ENCODE measurements around the gene DNAJC4. TPM values are rescaled to one million over a fixed set of nuclear protein-coding genes. Genes with fewer than 3 reads are reported as not detected.

Gene DNAJC4
- polyA plus RNA-seq, 2 of the 4 experiments (the other 2 are of a cell fraction): 9.8 to 16.2 TPM

DNA sequence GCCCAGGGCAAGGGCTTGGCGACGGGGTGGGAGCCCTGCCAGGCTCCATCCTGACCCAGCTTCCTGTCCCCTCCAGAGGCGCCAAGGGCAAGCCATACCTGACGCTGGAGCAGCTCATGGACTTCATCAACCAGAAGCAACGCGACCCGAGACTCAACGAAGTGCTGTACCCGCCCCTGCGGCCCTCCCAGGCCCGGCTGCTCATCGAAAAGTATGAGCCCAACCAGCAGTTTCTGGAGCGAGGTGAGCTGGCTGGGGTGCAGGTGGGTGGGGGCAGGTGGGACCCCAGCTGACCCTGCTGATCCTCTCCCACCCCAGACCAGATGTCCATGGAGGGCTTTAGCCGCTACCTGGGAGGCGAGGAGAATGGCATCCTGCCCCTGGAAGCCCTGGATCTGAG is 26.0 kb downstream of the DNAJC4 start:
- H3K27ac ChIP-seq: no peak overlapping the region
- H3K9me3 ChIP-seq: no peaks in the 10 kb centered on the region
- CTCF ChIA-PET: interaction anchor here (1.1 to 6.4 kb wide), 6 partner anchors 10 to 193 kb away, joined by 3 to 76 read pairs (median 6); partner anchors contain the start of genes CATSPERZ, ESRRA and PPP1R14B
- FAIRE-seq (no peak), ATAC-seq (no peak), DNase-seq (ENCODE audit: low read depth in 1 of 2, low spot score in 1 of 2) (no peak)
- TF ChIP-seq, protein P1, sequence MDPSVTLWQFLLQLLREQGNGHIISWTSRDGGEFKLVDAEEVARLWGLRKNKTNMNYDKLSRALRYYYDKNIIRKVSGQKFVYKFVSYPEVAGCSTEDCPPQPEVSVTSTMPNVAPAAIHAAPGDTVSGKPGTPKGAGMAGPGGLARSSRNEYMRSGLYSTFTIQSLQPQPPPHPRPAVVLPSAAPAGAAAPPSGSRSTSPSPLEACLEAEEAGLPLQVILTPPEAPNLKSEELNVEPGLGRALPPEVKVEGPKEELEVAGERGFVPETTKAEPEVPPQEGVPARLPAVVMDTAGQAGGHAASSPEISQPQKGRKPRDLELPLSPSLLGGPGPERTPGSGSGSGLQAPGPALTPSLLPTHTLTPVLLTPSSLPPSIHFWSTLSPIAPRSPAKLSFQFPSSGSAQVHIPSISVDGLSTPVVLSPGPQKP (IDR thresholded peaks at IDR 0.05; ENCODE audit: low read depth, low read length): no peak
- TF ChIP-seq FOXS1 (CRISPR knock-in tag; IDR thresholded peaks at IDR 0.05) (no peak), MAFK (IDR thresholded peaks at IDR 0.05; ENCODE audit: partially characterized antibody) (no peak), ZSCAN20 (CRISPR knock-in tag; IDR thresholded peaks at IDR 0.05) (no peak), ZC3H11A (IDR thresholded peaks at IDR 0.05) (no peak), GATA3 (IDR thresholded peaks at IDR 0.05; ENCODE audit: borderline replicate concordance) (no peak), JUN (IDR thresholded peaks at IDR 0.05) (no peak), HOXA7 (CRISPR knock-in tag; IDR thresholded peaks at IDR 0.05) (no peak), TP53 (CRISPR knock-in tag; IDR thresholded peaks at IDR 0.05) (no peak), JUNB (IDR thresholded peaks at IDR 0.05) (no peak), BHLHE40 (IDR thresholded peaks at IDR 0.05; ENCODE audit: low read depth, low read length) (no peak), EP300 (IDR thresholded peaks at IDR 0.05) (no peak), RCOR1 (IDR thresholded peaks at IDR 0.05; ENCODE audit: low read depth, low read length) (no peak)
- TF ChIP-seq, protein P2, sequence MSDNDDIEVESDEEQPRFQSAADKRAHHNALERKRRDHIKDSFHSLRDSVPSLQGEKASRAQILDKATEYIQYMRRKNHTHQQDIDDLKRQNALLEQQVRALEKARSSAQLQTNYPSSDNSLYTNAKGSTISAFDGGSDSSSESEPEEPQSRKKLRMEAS (IDR thresholded peaks at IDR 0.05): no peak
- TF ChIP-seq, protein P3, sequence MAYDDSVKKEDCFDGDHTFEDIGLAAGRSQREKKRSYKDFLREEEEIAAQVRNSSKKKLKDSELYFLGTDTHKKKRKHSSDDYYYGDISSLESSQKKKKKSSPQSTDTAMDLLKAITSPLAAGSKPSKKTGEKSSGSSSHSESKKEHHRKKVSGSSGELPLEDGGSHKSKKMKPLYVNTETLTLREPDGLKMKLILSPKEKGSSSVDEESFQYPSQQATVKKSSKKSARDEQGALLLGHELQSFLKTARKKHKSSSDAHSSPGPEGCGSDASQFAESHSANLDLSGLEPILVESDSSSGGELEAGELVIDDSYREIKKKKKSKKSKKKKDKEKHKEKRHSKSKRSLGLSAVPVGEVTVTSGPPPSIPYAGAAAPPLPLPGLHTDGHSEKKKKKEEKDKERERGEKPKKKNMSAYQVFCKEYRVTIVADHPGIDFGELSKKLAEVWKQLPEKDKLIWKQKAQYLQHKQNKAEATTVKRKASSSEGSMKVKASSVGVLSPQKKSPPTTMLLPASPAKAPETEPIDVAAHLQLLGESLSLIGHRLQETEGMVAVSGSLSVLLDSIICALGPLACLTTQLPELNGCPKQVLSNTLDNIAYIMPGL (CRISPR knock-in tag; IDR thresholded peaks at IDR 0.05; ENCODE audit: borderline replicate concordance): no peak
- TF ChIP-seq, protein P4, sequence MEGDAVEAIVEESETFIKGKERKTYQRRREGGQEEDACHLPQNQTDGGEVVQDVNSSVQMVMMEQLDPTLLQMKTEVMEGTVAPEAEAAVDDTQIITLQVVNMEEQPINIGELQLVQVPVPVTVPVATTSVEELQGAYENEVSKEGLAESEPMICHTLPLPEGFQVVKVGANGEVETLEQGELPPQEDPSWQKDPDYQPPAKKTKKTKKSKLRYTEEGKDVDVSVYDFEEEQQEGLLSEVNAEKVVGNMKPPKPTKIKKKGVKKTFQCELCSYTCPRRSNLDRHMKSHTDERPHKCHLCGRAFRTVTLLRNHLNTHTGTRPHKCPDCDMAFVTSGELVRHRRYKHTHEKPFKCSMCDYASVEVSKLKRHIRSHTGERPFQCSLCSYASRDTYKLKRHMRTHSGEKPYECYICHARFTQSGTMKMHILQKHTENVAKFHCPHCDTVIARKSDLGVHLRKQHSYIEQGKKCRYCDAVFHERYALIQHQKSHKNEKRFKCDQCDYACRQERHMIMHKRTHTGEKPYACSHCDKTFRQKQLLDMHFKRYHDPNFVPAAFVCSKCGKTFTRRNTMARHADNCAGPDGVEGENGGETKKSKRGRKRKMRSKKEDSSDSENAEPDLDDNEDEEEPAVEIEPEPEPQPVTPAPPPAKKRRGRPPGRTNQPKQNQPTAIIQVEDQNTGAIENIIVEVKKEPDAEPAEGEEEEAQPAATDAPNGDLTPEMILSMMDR (IDR thresholded peaks at IDR 0.05): no peak
- POLR2A ChIA-PET: no interaction called here
- no peak overlapping the region for H3K4me2 ChIP-seq
- 96% methylated on average over 10 of the region's 15 CpGs for WGBS (ENCODE audit: missing lambda C conversion rate)
- H3K4me3 ChIP-seq: no peak overlapping the region
- peaks cover 17% of the 10 kb centered on the region for H3K4me1 ChIP-seq

DNA sequence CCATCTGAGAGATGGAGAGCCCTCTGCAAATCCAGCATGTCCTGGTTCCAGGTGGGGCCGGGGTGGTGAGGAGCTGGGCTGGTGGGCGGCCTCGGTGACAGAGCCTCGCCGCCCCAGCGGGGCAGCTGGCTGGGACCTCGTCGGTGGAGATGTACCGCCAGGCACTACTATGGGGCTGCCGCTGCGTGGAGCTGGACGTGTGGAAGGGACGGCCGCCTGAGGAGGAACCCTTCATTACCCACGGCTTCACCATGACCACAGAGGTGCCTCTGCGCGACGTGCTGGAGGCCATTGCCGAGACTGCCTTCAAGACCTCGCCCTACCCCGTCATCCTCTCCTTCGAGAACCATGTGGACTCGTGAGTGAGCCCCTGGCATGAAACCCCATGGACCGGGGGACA is 28.0 kb downstream of the DNAJC4 start:
- ChIA-PET CTCF (interaction anchor here (0.6 to 16.0 kb wide), 4 partner anchors 11 to 629 kb away, joined by 3 to 220 read pairs (median 40); partner anchors contain the start of genes CATSPERZ, ESRRA, PLCB3 and PPP1R14B), POLR2A (no interaction called here)
- no peak overlapping the region for H3K4me3 ChIP-seq
- peaks cover 6% of the 10 kb centered on the region; the same call in 1 of the 3 replicates for H3K4me1 ChIP-seq
- no peak for FAIRE-seq
- no peak overlapping the region for H3K4me2 ChIP-seq
- H3K27ac ChIP-seq: no peak overlapping the region
- DNase-seq (ENCODE audit: low read depth in 1 of 2, low spot score in 1 of 2): no peak
- H3K9me3 ChIP-seq: no peaks in the 10 kb centered on the region
- 90% methylated on average over 23 of the region's 24 CpGs for WGBS (ENCODE audit: missing lambda C conversion rate)
- no peak for ATAC-seq
- TF ChIP-seq TP53 (CRISPR knock-in tag; IDR thresholded peaks at IDR 0.05) (no peak), HOXA7 (CRISPR knock-in tag; IDR thresholded peaks at IDR 0.05) (no peak), POLR2AphosphoS2 (conservative IDR thresholded peaks at IDR 0.05; ENCODE audit: low read length) (no peak), JUNB (IDR thresholded peaks at IDR 0.05) (no peak), FOSL2 (IDR thresholded peaks at IDR 0.05) (no peak), FOSL2 (CRISPR knock-in tag; IDR thresholded peaks at IDR 0.05) (no peak), TFCP2L1 (CRISPR knock-in tag; IDR thresholded peaks at IDR 0.05) (no peak), SMC3 (IDR thresholded peaks at IDR 0.05) (no peak), JUN (IDR thresholded peaks at IDR 0.05) (no peak), NR3C1 (IDR thresholded peaks at IDR 0.05) (no peak), HOXB13 (CRISPR knock-in tag; IDR thresholded peaks at IDR 0.05; ENCODE audit: low read depth) (no peak), MYC (IDR thresholded peaks at IDR 0.05; ENCODE audit: borderline replicate concordance, low read length) (no peak)
- TF ChIP-seq, protein P5, sequence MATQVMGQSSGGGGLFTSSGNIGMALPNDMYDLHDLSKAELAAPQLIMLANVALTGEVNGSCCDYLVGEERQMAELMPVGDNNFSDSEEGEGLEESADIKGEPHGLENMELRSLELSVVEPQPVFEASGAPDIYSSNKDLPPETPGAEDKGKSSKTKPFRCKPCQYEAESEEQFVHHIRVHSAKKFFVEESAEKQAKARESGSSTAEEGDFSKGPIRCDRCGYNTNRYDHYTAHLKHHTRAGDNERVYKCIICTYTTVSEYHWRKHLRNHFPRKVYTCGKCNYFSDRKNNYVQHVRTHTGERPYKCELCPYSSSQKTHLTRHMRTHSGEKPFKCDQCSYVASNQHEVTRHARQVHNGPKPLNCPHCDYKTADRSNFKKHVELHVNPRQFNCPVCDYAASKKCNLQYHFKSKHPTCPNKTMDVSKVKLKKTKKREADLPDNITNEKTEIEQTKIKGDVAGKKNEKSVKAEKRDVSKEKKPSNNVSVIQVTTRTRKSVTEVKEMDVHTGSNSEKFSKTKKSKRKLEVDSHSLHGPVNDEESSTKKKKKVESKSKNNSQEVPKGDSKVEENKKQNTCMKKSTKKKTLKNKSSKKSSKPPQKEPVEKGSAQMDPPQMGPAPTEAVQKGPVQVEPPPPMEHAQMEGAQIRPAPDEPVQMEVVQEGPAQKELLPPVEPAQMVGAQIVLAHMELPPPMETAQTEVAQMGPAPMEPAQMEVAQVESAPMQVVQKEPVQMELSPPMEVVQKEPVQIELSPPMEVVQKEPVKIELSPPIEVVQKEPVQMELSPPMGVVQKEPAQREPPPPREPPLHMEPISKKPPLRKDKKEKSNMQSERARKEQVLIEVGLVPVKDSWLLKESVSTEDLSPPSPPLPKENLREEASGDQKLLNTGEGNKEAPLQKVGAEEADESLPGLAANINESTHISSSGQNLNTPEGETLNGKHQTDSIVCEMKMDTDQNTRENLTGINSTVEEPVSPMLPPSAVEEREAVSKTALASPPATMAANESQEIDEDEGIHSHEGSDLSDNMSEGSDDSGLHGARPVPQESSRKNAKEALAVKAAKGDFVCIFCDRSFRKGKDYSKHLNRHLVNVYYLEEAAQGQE (IDR thresholded peaks at IDR 0.05): no peak
- TF ChIP-seq, protein P6, sequence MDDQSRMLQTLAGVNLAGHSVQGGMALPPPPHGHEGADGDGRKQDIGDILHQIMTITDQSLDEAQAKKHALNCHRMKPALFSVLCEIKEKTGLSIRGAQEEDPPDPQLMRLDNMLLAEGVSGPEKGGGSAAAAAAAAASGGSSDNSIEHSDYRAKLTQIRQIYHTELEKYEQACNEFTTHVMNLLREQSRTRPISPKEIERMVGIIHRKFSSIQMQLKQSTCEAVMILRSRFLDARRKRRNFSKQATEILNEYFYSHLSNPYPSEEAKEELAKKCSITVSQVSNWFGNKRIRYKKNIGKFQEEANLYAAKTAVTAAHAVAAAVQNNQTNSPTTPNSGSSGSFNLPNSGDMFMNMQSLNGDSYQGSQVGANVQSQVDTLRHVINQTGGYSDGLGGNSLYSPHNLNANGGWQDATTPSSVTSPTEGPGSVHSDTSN (IDR thresholded peaks at IDR 0.05): no peak
- TF ChIP-seq, protein P7, sequence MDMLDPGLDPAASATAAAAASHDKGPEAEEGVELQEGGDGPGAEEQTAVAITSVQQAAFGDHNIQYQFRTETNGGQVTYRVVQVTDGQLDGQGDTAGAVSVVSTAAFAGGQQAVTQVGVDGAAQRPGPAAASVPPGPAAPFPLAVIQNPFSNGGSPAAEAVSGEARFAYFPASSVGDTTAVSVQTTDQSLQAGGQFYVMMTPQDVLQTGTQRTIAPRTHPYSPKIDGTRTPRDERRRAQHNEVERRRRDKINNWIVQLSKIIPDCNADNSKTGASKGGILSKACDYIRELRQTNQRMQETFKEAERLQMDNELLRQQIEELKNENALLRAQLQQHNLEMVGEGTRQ (IDR thresholded peaks at IDR 0.05): no peak
- TF ChIP-seq, protein P8, sequence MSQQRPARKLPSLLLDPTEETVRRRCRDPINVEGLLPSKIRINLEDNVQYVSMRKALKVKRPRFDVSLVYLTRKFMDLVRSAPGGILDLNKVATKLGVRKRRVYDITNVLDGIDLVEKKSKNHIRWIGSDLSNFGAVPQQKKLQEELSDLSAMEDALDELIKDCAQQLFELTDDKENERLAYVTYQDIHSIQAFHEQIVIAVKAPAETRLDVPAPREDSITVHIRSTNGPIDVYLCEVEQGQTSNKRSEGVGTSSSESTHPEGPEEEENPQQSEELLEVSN (IDR thresholded peaks at IDR 0.05; ENCODE audit: borderline replicate concordance, low read depth): no peak

Data from A549 (cell line).